Thyroid gland (tissue), 4 donors: ENCODE data around the gene AFF3.

ENCODE experiments used
- CTCF ChIP-seq, 6 experiments: fragments of 200-600 bp in 3 of 6; fragments of 450-650 bp in 3 of 6; sonication (generic) in 3 of 6; IDR thresholded peaks; one replicate each; pipeline ENCODE4 v1.5.1; 2016 to 2019; ENCODE audit warnings: antibody characterized with exemption in 6 of 6, mild to moderate bottlenecking in 2 of 6, inconsistent platforms in 1 of 6, moderate library complexity in 1 of 6
- POLR2A ChIP-seq, 2 donors: fragments of 450-650 bp; IDR thresholded peaks; one replicate each; pipeline ENCODE4 v1.6.1; 2017; ENCODE audit warnings: antibody characterized with exemption in 2 of 2, mild to moderate bottlenecking in 2 of 2, moderate library complexity in 1 of 2

GRCh38 chr2:99802734-99803133 lies 339.7 kb downstream of the AFF3 start:
- TF ChIP-seq CTCF (IDR thresholded peaks at IDR 0.05) (no peak), POLR2A (IDR thresholded peaks at IDR 0.05) (no peak)
